Endothelial cell of umbilical vein (primary cell): ENCODE data around the gene KLB. TPM values are rescaled to one million over a fixed set of nuclear protein-coding genes. Genes with fewer than 3 reads are reported as not detected.
"Not testable (repeated sequence)": the region's sequence is repeated elsewhere in the genome, so short reads cannot be mapped to it uniquely, and the experiment has no call there.

Source experiments
- BruUV-seq: library from RNA; stranded (reverse); fragments of 400-500 nt; replicated peaks from 2 replicates; lab custom pipeline; 2021; lab: Mats Ljungman, UMichigan
- CTCF ChIA-PET: fragments of 300-600, 350-600 bp; sonication (Branson Sonifier 250); formaldehyde crosslinking; loops from one replicate; lab custom pipeline; 2021; ENCODE audit warnings: antibody characterized with exemption, inconsistent platforms; lab: Charles Lee
- POLR2A ChIA-PET: fragments of 300-600, 350-600 bp; sonication (Branson Sonifier 250); formaldehyde crosslinking; loops from one replicate; lab custom pipeline; 2021; ENCODE audit warnings: antibody characterized with exemption, inconsistent platforms; lab: Charles Lee
- DNase-seq: peaks from one replicate; pipeline ENCODE4 v3.0.0-alpha.2; 2011; ENCODE audit warnings: low read depth, low spot score
- FAIRE-seq: peaks from 2 replicates; lab custom pipeline; 2011; peaks lifted over from hg19 to GRCh38; lab: Jason Lieb, UNC
- H2AFZ ChIP-seq: 2 replicates; pipeline ENCODE4 v1.6.0; 2012; ENCODE audit warnings: low read depth, low read length, control low read depth, inconsistent platforms
- H3K27ac ChIP-seq: 2 replicates; pipeline ENCODE4 v1.5.1; 2011; ENCODE audit warnings: low read depth, mild to moderate bottlenecking, control low read depth, low read length, moderate library complexity; ENCODE audit not compliant: insufficient read depth
- H3K27me3 ChIP-seq, 2 experiments: 2 replicates each; pipeline versions ENCODE4 v1.6.0 to v1.6.1; 2011; ENCODE audit warnings: low read length in 2 of 2, mixed read lengths in 1 of 2; ENCODE audit not compliant: control insufficient read depth in 2 of 2, insufficient read depth in 2 of 2
- H3K36me3 ChIP-seq, 2 experiments: 2 replicates in 1 of 2; 3 replicates in 1 of 2; pipeline ENCODE4 v1.5.1; 2011; ENCODE audit warnings: low read length in 2 of 2, mild to moderate bottlenecking in 1 of 2, moderate library complexity in 1 of 2; ENCODE audit not compliant: control insufficient read depth in 2 of 2, insufficient read depth in 2 of 2; ENCODE audit errors: extremely low read depth in 1 of 2
- H3K4me1 ChIP-seq: 3 replicates; pipeline ENCODE4 v1.5.1; 2011; ENCODE audit warnings: mild to moderate bottlenecking, low read length; ENCODE audit not compliant: control insufficient read depth, insufficient read depth; ENCODE audit errors: extremely low read depth
- H3K4me2 ChIP-seq: 2 replicates; pipeline ENCODE4 v1.6.1; 2011; ENCODE audit warnings: low read length, control low read depth, mixed read lengths; ENCODE audit not compliant: insufficient read depth
- H3K4me3 ChIP-seq, 3 experiments: fragments of 200-600 bp in 1 of 3; sonication (generic), shearing (Covaris generic) in 1 of 3; replicated peaks in 1 of 3; 2 replicates each; pipeline ENCODE4 v1.5.1; 2011 to 2016; ENCODE audit warnings: control low read depth in 3 of 3, low read length in 3 of 3, mild to moderate bottlenecking in 2 of 3, inconsistent platforms in 1 of 3, low read depth in 1 of 3, moderate library complexity in 1 of 3; ENCODE audit not compliant: insufficient read depth in 1 of 3
- H3K79me2 ChIP-seq: 2 replicates; pipeline ENCODE4 v1.6.0; 2012; ENCODE audit warnings: low read length, inconsistent platforms; ENCODE audit not compliant: control insufficient read depth, insufficient read depth
- H3K9ac ChIP-seq: replicated peaks from 2 replicates; pipeline ENCODE3; 2011; ENCODE audit warnings: low read length, control low read depth; ENCODE audit not compliant: insufficient read depth; ENCODE audit errors: extremely low read depth
- H3K9me1 ChIP-seq: replicated peaks from 3 replicates; pipeline ENCODE4 v1.6.0; 2011; ENCODE audit warnings: mild to moderate bottlenecking, low read length; ENCODE audit not compliant: control insufficient read depth, insufficient read depth; ENCODE audit errors: extremely low read depth
- H3K9me3 ChIP-seq: replicated peaks from 2 replicates; pipeline ENCODE4 v1.5.1; 2012; ENCODE audit warnings: low read length, inconsistent platforms; ENCODE audit not compliant: control insufficient read depth, insufficient read depth
- H4K20me1 ChIP-seq: replicated peaks from 2 replicates; pipeline ENCODE3; 2011; ENCODE audit warnings: mild to moderate bottlenecking, low read length; ENCODE audit not compliant: control insufficient read depth, insufficient read depth; ENCODE audit errors: extremely low read depth
- EZH2 ChIP-seq: IDR thresholded peaks from 2 replicates; pipeline ENCODE4 v1.6.1; 2012; ENCODE audit warnings: borderline replicate concordance, low read depth, mild to moderate bottlenecking, moderate library complexity, low read length, inconsistent platforms; ENCODE audit not compliant: severe bottlenecking
- FOS ChIP-seq: IDR thresholded peaks from 2 replicates; pipeline ENCODE4 v1.6.1; 2011; ENCODE audit warnings: mild to moderate bottlenecking, low read length, moderate library complexity, borderline replicate concordance; ENCODE audit not compliant: insufficient read depth
- GATA2 ChIP-seq: IDR thresholded peaks from 2 replicates; pipeline ENCODE4 v1.7.0; 2011; ENCODE audit warnings: low read depth, mild to moderate bottlenecking, moderate library complexity, mixed read lengths, low read length; ENCODE audit not compliant: insufficient read length, insufficient read depth
- JUN ChIP-seq: IDR thresholded peaks from 2 replicates; pipeline ENCODE4 v1.6.1; 2011; ENCODE audit warnings: borderline replicate concordance, low read depth; ENCODE audit not compliant: insufficient read length, insufficient read depth
- MYC ChIP-seq: IDR thresholded peaks from one replicate; pipeline ENCODE4 v1.6.1; 2011; ENCODE audit warnings: mild to moderate bottlenecking, low read depth, low read length
- POLR2A ChIP-seq: IDR thresholded peaks from 2 replicates; pipeline ENCODE4 v1.6.1; 2012; ENCODE audit warnings: low read depth, mild to moderate bottlenecking, control low read depth, low read length
- POLR2AphosphoS5 ChIP-seq: IDR thresholded peaks from 2 replicates; pipeline ENCODE4 v1.6.1; 2012; ENCODE audit warnings: low read depth, mild to moderate bottlenecking, control low read depth, low read length, moderate library complexity; ENCODE audit not compliant: insufficient read depth
- dilution Hi-C: fragments of 300-500 bp; cut with MboI; formaldehyde crosslinking; loops from one replicate; pipeline ENCODE4 v1.15.0; 2019; ENCODE audit warnings: low sequenced_read_pairs; ENCODE audit not compliant: extremely low pct_ligation_motif_present
- intact Hi-C: fragments of 100-400 bp; cut with micrococcal nuclease; formaldehyde crosslinking; loops from one replicate; pipeline ENCODE4 v1.10.0; 2022
- polyA plus RNA-seq, 4 experiments: library from polyadenylated mRNA; depleted of rRNA in 3 of 4; stranded (reverse) in 3 of 4; unstranded in 1 of 4; fragments of >200 nt; gene quantifications; 2 replicates each; pipeline versions ENCODE4 v1.2.1 to v1.2.3, GENCODE V29; 2011 to 2012; ENCODE audit warnings: missing spikeins in 1 of 4
- total RNA-seq: library from RNA; stranded (reverse); gene quantifications from 2 replicates; pipeline ENCODE4 v1.2.3, GENCODE V29; 2021
- TF ChIP-seq, protein P1 (sequence below): IDR thresholded peaks from 2 replicates; pipeline ENCODE4 v1.6.1; 2011; ENCODE audit not compliant: insufficient read depth, insufficient read length
- TF ChIP-seq, protein P2 (sequence below), 2 donors: IDR thresholded peaks; 1 replicate in 1 of 2; 2 replicates in 1 of 2; pipeline ENCODE4 v1.5.1; 2011; ENCODE audit warnings: low read length in 2 of 2, mild to moderate bottlenecking in 2 of 2, moderate library complexity in 2 of 2, control low read depth in 1 of 2, inconsistent platforms in 1 of 2, low read depth in 1 of 2; ENCODE audit not compliant: insufficient read depth in 1 of 2; ENCODE audit errors: extremely low read depth in 1 of 2

Gene KLB
- total and polyA plus RNA-seq, 2 donors (not counting 3 experiments of a cell fraction or from before 2014, with no cell fraction given) = 0.01 TPM; not detected in 1

DNA sequence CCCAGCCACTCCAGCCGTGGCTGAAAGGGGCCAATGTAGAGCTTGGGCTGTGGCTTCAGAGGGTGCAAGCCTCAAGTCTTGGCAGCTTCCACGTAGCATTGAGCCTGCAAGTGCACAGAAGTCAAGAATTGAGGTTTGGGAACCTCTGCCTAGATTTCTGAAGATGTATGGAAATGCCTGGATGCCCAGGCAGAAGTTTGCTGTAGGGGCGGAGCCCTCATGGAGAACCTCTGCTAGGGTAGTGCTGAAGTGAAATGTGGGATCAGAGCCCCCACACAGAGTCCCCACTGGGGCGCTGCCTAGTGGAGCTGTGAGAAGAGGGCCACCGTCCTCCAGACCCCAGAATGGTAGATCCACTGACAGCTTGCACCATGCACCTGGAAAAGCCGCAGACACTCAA lies 35.5 kb upstream of the KLB start:
- POLR2A ChIA-PET, H3K4me2 ChIP-seq, H4K20me1 ChIP-seq, H3K4me1 ChIP-seq, H3K9ac ChIP-seq, intact Hi-C loops, BruUV-seq, DNase-seq, H2AFZ ChIP-seq, H3K27me3 ChIP-seq, H3K79me2 ChIP-seq, H3K36me3 ChIP-seq, CTCF ChIA-PET, dilution Hi-C loops, H3K27ac ChIP-seq, FAIRE-seq, H3K4me3 ChIP-seq, H3K9me3 ChIP-seq, H3K9me1 ChIP-seq: not testable (repeated sequence)

DNA sequence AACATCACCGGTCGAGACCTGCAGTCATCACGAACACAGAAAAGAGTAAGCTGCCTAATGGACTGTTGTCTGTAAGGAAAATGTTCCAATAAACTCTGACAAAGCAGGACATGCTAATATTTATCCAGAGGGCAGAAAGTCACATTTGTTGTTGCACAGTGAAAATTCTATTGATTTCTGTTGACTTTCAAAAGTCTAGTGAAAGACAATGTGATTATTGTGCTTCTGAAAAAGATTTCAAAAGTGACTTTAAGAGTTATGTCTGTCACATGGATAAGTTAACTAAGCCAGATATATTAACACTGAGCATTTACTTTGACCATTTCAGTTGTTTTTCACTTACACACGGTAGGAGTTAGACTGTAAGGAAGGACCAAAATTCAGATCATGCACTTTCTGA lies 31.3 kb upstream of the KLB start:
- no peaks in the 10 kb centered on the region for H3K4me1 ChIP-seq
- peaks cover 0 to 11% of the 10 kb centered on the region in 2 experiments for H3K27me3 ChIP-seq
- CTCF ChIA-PET = no interaction called here
- BruUV-seq = no TSS peak
- H3K36me3 ChIP-seq = no peaks in the 10 kb centered on the region
- POLR2A ChIA-PET = no interaction called here
- no peak overlapping the region for H3K27ac ChIP-seq
- no peaks in the 10 kb centered on the region for H3K79me2 ChIP-seq
- no peaks in the 10 kb centered on the region for H3K9me3 ChIP-seq
- H3K9me1 ChIP-seq = no peaks in the 10 kb centered on the region
- no peaks in the 10 kb centered on the region for H4K20me1 ChIP-seq
- no peak overlapping the region for H3K4me3 ChIP-seq
- dilution Hi-C loops = no loop called here
- H3K4me2 ChIP-seq = no peak overlapping the region
- FAIRE-seq (no peak), DNase-seq (no peak)
- TF ChIP-seq EZH2 (no peak), GATA2 (no peak), MYC (no peak), POLR2A (no peak), POLR2AphosphoS5 (no peak), FOS (no peak), JUN (no peak)
- TF ChIP-seq, protein P1, sequence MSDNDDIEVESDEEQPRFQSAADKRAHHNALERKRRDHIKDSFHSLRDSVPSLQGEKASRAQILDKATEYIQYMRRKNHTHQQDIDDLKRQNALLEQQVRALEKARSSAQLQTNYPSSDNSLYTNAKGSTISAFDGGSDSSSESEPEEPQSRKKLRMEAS = no peak
- TF ChIP-seq, protein P2, sequence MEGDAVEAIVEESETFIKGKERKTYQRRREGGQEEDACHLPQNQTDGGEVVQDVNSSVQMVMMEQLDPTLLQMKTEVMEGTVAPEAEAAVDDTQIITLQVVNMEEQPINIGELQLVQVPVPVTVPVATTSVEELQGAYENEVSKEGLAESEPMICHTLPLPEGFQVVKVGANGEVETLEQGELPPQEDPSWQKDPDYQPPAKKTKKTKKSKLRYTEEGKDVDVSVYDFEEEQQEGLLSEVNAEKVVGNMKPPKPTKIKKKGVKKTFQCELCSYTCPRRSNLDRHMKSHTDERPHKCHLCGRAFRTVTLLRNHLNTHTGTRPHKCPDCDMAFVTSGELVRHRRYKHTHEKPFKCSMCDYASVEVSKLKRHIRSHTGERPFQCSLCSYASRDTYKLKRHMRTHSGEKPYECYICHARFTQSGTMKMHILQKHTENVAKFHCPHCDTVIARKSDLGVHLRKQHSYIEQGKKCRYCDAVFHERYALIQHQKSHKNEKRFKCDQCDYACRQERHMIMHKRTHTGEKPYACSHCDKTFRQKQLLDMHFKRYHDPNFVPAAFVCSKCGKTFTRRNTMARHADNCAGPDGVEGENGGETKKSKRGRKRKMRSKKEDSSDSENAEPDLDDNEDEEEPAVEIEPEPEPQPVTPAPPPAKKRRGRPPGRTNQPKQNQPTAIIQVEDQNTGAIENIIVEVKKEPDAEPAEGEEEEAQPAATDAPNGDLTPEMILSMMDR (IDR thresholded peaks at IDR 0.05; ENCODE audit: extremely low read depth in 1 of 2, insufficient read depth in 1 of 2, low read depth in 1 of 2, low read length in 2 of 2) = no peak
- H2AFZ ChIP-seq = no peak overlapping the region
- intact Hi-C loops = no loop called here
- H3K9ac ChIP-seq = no peak overlapping the region
